Activated CD4-positive, alpha-beta memory T cell treated with anti-CD3 and anti-CD28 coated beads for 36 hours (primary cell): Measurements from ENCODE around the gene LRMDA. TPM values are rescaled to one million over a fixed set of nuclear protein-coding genes. Genes with fewer than 3 reads are reported as not detected.
"Not testable (repeated sequence)": the region's sequence is repeated elsewhere in the genome, so short reads cannot be mapped to it uniquely, and the experiment has no call there.

ENCODE experiments used
- CTCF ChIA-PET: fragments of 350-600 bp; sonication (Branson Sonifier 250); formaldehyde crosslinking; loops from one replicate; lab custom pipeline; 2021; ENCODE audit warnings: antibody characterized with exemption, inconsistent platforms; lab: Charles Lee
- POLR2A ChIA-PET: fragments of 350-600 bp; sonication (Branson Sonifier 250); formaldehyde crosslinking; loops from one replicate; lab custom pipeline; 2021; ENCODE audit warnings: antibody characterized with exemption; lab: Charles Lee
- DNase-seq: peaks from one replicate; pipeline ENCODE4 v3.0.0-alpha.2; 2020
- H3K27ac Mint-ChIP-seq: one replicate; pipeline ENCODE4 v1.8.0; 2021; ENCODE audit warnings: mixed read lengths
- H3K27me3 Mint-ChIP-seq: one replicate; pipeline ENCODE4 v1.8.0; 2021; ENCODE audit warnings: mixed read lengths
- H3K36me3 Mint-ChIP-seq: one replicate; pipeline ENCODE4 v1.8.0; 2021; ENCODE audit warnings: mixed read lengths
- H3K4me1 Mint-ChIP-seq: one replicate; pipeline ENCODE4 v1.8.0; 2021; ENCODE audit warnings: low read depth, mixed read lengths
- H3K4me3 Mint-ChIP-seq: one replicate; pipeline ENCODE4 v1.8.0; 2021; ENCODE audit warnings: mild to moderate bottlenecking, mixed read lengths
- H3K9me3 Mint-ChIP-seq: one replicate; pipeline ENCODE4 v1.8.0; 2021; ENCODE audit warnings: mixed read lengths
- intact Hi-C: fragments of 100-400 bp; cut with micrococcal nuclease; formaldehyde crosslinking; loops from one replicate; pipeline ENCODE4 v1.15.1; 2023
- total RNA-seq, 2 experiments: library from RNA; stranded (reverse); gene quantifications; one replicate each; pipeline ENCODE4 v1.2.3, GENCODE V29; 2021

LRMDA gene
- total RNA-seq, 2 experiments from 2014 or later: not detected

GRCh38 chr10:76049581-76050290, 618.3 kb downstream of the LRMDA start:
- intact Hi-C loops: no loop called here
- ChIA-PET CTCF (no interaction called here), POLR2A (no interaction called here)
- H3K4me3 Mint-ChIP-seq: no peak overlapping the region
- no peak overlapping the region for H3K27ac Mint-ChIP-seq
- no peaks in the 10 kb centered on the region for H3K4me1 Mint-ChIP-seq
- no peaks in the 10 kb centered on the region for H3K36me3 Mint-ChIP-seq
- DNase-seq: no peak
- no peaks in the 10 kb centered on the region for H3K27me3 Mint-ChIP-seq
- no peaks in the 10 kb centered on the region for H3K9me3 Mint-ChIP-seq

- no peaks in the 10 kb centered on the region for H3K4me1 Mint-ChIP-seq
- H3K36me3 Mint-ChIP-seq: no peaks in the 10 kb centered on the region
- H3K9me3 Mint-ChIP-seq: peaks cover 2% of the 10 kb centered on the region
- intact Hi-C loops: no loop called here
- no peak overlapping the region for H3K4me3 Mint-ChIP-seq
- ChIA-PET CTCF (no interaction called here), POLR2A (no interaction called here)
- DNase-seq: no peak
- no peak overlapping the region for H3K27ac Mint-ChIP-seq
- no peaks in the 10 kb centered on the region for H3K27me3 Mint-ChIP-seq
Measured at GRCh38 chr10:76050291-76050625, 618.8 kb downstream of the LRMDA start.

GRCh38 chr10:76051007-76051936, 619.8 kb downstream of the LRMDA start:
- peaks cover 6% of the 10 kb centered on the region for H3K9me3 Mint-ChIP-seq
- no peak overlapping the region for H3K27ac Mint-ChIP-seq
- CTCF ChIA-PET: no interaction called here
- no peaks in the 10 kb centered on the region for H3K36me3 Mint-ChIP-seq
- no peaks in the 10 kb centered on the region for H3K4me1 Mint-ChIP-seq
- intact Hi-C loops: no loop called here
- POLR2A ChIA-PET: no interaction called here
- no peaks in the 10 kb centered on the region for H3K27me3 Mint-ChIP-seq
- H3K4me3 Mint-ChIP-seq: no peak overlapping the region
- DNase-seq: no peak

GRCh38 chr10:76052682-76053503, 621.5 kb downstream of the LRMDA start:
- Mint-ChIP-seq H3K27ac (no peak overlapping the region), H3K9me3 (peaks cover 9% of the 10 kb centered on the region), H3K4me3 (no peak overlapping the region), H3K27me3 (no peaks in the 10 kb centered on the region), H3K4me1 (no peaks in the 10 kb centered on the region), H3K36me3 (no peaks in the 10 kb centered on the region)
- CTCF ChIA-PET: no interaction called here
- POLR2A ChIA-PET: no interaction called here
- no peak for DNase-seq
- intact Hi-C loops: no loop called here

GRCh38 chr10:76055466-76055865, 624.0 kb downstream of the LRMDA start:
- H3K4me3 Mint-ChIP-seq: no peak overlapping the region
- H3K4me1 Mint-ChIP-seq: no peaks in the 10 kb centered on the region
- no peaks in the 10 kb centered on the region for H3K36me3 Mint-ChIP-seq
- POLR2A ChIA-PET: no interaction called here
- peaks cover 9% of the 10 kb centered on the region for H3K9me3 Mint-ChIP-seq
- DNase-seq: no peak
- H3K27ac Mint-ChIP-seq: no peak overlapping the region
- CTCF ChIA-PET: no interaction called here
- no peaks in the 10 kb centered on the region for H3K27me3 Mint-ChIP-seq
- intact Hi-C loops: no loop called here

GRCh38 chr10:76055963-76056362, 624.5 kb downstream of the LRMDA start:
- intact Hi-C loops: no loop called here
- Mint-ChIP-seq H3K9me3 (peaks cover 9% of the 10 kb centered on the region), H3K4me3 (no peak overlapping the region), H3K27ac (no peak overlapping the region), H3K4me1 (no peaks in the 10 kb centered on the region), H3K27me3 (no peaks in the 10 kb centered on the region), H3K36me3 (no peaks in the 10 kb centered on the region)
- no peak for DNase-seq
- POLR2A ChIA-PET: no interaction called here
- CTCF ChIA-PET: no interaction called here

- H3K9me3 Mint-ChIP-seq, POLR2A ChIA-PET, H3K27me3 Mint-ChIP-seq, H3K27ac Mint-ChIP-seq, H3K4me1 Mint-ChIP-seq, intact Hi-C loops, H3K36me3 Mint-ChIP-seq, CTCF ChIA-PET, H3K4me3 Mint-ChIP-seq, DNase-seq: not testable (repeated sequence)
Measured at GRCh38 chr10:76060993-76061392, 629.6 kb downstream of the LRMDA start.

GRCh38 chr10:76066457-76066856, 635.0 kb downstream of the LRMDA start:
- ChIA-PET CTCF (no interaction called here), POLR2A (no interaction called here)
- intact Hi-C loops: no loop called here
- Mint-ChIP-seq H3K36me3 (no peaks in the 10 kb centered on the region), H3K27me3 (peaks cover 1% of the 10 kb centered on the region), H3K9me3 (no peaks in the 10 kb centered on the region), H3K27ac (no peak overlapping the region), H3K4me3 (no peak overlapping the region), H3K4me1 (no peaks in the 10 kb centered on the region)
- DNase-seq: no peak

GRCh38 chr10:76067447-76067846, 636.0 kb downstream of the LRMDA start:
- DNase-seq: no peak
- ChIA-PET POLR2A (no interaction called here), CTCF (no interaction called here)
- Mint-ChIP-seq H3K27ac (no peak overlapping the region), H3K4me3 (no peak overlapping the region), H3K36me3 (no peaks in the 10 kb centered on the region), H3K27me3 (peaks cover 1% of the 10 kb centered on the region), H3K4me1 (no peaks in the 10 kb centered on the region), H3K9me3 (no peaks in the 10 kb centered on the region)
- intact Hi-C loops: no loop called here

GRCh38 chr10:76068856-76069255, 637.4 kb downstream of the LRMDA start:
- no peak for DNase-seq
- Mint-ChIP-seq H3K4me3 (no peak overlapping the region), H3K9me3 (no peaks in the 10 kb centered on the region), H3K27me3 (peaks cover 1% of the 10 kb centered on the region), H3K36me3 (no peaks in the 10 kb centered on the region), H3K4me1 (no peaks in the 10 kb centered on the region), H3K27ac (no peak overlapping the region)
- POLR2A ChIA-PET: interaction anchor here (0.6 kb wide), 1 partner anchor 192 kb away, joined by 4 read pairs; no protein-coding TSS in a partner anchor
- CTCF ChIA-PET: no interaction called here
- intact Hi-C loops: no loop called here

- Mint-ChIP-seq H3K9me3 (no peaks in the 10 kb centered on the region), H3K4me3 (no peak overlapping the region), H3K27me3 (peaks cover 1% of the 10 kb centered on the region), H3K27ac (no peak overlapping the region), H3K36me3 (no peaks in the 10 kb centered on the region), H3K4me1 (no peaks in the 10 kb centered on the region)
- intact Hi-C loops: no loop called here
- no peak for DNase-seq
- ChIA-PET POLR2A (no interaction called here), CTCF (no interaction called here)
Measured at GRCh38 chr10:76070916-76071315, 639.5 kb downstream of the LRMDA start.

- Mint-ChIP-seq H3K27ac (no peak overlapping the region), H3K27me3 (peaks cover 1% of the 10 kb centered on the region), H3K4me3 (no peak overlapping the region), H3K36me3 (no peaks in the 10 kb centered on the region), H3K9me3 (no peaks in the 10 kb centered on the region), H3K4me1 (no peaks in the 10 kb centered on the region)
- no peak for DNase-seq
- ChIA-PET POLR2A (no interaction called here), CTCF (no interaction called here)
- intact Hi-C loops: no loop called here
Measured at GRCh38 chr10:76071653-76072365, 640.4 kb downstream of the LRMDA start.
